SU-DHL-6 (cell line): Measurements from ENCODE around the gene SPG7.

Source experiments
- EZH2phosphoT487 ChIP-seq: fragments of 200-600 bp; sonication (generic), shearing (Covaris generic); conservative IDR thresholded peaks from 2 replicates; pipeline ENCODE4 v1.6.1; 2018; ENCODE audit warnings: mild to moderate bottlenecking, antibody characterized with exemption, low read length, moderate library complexity, mixed read lengths
- TF ChIP-seq, protein P1 (sequence below): fragments of 200-600 bp; sonication (generic); IDR thresholded peaks from one replicate; pipeline ENCODE4 v1.5.1; 2017; ENCODE audit warnings: antibody characterized with exemption, mild to moderate bottlenecking, low read length, moderate library complexity; ENCODE audit not compliant: insufficient read depth, poor library complexity, severe bottlenecking

DNA sequence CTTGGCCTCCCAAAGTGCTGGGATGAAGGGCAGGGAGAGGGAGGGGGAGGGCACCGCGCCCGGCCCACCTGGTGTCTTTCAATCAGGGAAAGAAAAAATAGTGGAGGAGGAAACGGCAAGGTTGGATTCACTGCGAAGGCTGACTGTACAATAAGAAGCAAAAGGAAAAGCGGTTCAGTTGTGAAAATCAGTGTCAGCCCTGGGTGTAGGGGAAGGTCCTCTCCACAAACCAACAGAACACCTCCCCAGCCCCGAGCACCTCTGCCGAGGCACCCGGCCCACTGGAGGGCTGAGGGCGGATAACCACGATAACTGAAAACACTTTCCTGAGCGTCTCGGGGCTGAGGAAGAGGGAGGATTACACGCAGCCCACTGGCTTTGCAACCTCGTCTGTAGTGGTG, 1.4 kb upstream of the SPG7 start:
- TF ChIP-seq, protein P1, sequence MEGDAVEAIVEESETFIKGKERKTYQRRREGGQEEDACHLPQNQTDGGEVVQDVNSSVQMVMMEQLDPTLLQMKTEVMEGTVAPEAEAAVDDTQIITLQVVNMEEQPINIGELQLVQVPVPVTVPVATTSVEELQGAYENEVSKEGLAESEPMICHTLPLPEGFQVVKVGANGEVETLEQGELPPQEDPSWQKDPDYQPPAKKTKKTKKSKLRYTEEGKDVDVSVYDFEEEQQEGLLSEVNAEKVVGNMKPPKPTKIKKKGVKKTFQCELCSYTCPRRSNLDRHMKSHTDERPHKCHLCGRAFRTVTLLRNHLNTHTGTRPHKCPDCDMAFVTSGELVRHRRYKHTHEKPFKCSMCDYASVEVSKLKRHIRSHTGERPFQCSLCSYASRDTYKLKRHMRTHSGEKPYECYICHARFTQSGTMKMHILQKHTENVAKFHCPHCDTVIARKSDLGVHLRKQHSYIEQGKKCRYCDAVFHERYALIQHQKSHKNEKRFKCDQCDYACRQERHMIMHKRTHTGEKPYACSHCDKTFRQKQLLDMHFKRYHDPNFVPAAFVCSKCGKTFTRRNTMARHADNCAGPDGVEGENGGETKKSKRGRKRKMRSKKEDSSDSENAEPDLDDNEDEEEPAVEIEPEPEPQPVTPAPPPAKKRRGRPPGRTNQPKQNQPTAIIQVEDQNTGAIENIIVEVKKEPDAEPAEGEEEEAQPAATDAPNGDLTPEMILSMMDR, result no peak
- no peak for TF ChIP-seq EZH2phosphoT487
